Sigmoid colon (tissue), 7 donors: Measurements from ENCODE around the gene UTF1. TPM values are rescaled to one million over a fixed set of nuclear protein-coding genes. Genes with fewer than 3 reads are reported as not detected.
A peak's percentile ranks its signal among the peaks of the same experiment; 100 is the strongest.

Experiments used
- DNase-seq: peaks from one replicate; pipeline ENCODE4 v3.0.0-alpha.2; 2019
- H3K27ac ChIP-seq, 4 donors: fragments of 200-600 bp; sonication (generic); one replicate each; pipeline ENCODE4 v1.5.1; 2016 to 2019; ENCODE audit warnings: mild to moderate bottlenecking in 1 of 4
- H3K27me3 ChIP-seq, 3 donors: fragments of 200-600 bp; sonication (generic); one replicate each; pipeline ENCODE4 v1.5.1; 2019; ENCODE audit warnings: mild to moderate bottlenecking in 1 of 3
- H3K36me3 ChIP-seq, 4 donors: fragments of 200-600 bp; sonication (generic); one replicate each; pipeline ENCODE4 v1.5.1; 2016 to 2019
- H3K4me1 ChIP-seq, 4 donors: fragments of 200-600 bp; sonication (generic); one replicate each; pipeline ENCODE4 v1.5.1; 2017 to 2019
- H3K4me3 ChIP-seq, 4 donors: fragments of 200-600 bp; sonication (generic); one replicate each; pipeline ENCODE4 v1.5.1; 2017 to 2019; ENCODE audit warnings: mild to moderate bottlenecking in 2 of 4, moderate library complexity in 1 of 4
- H3K9me3 ChIP-seq, 4 donors: fragments of 200-600 bp in 3 of 4; sonication (generic) in 3 of 4; one replicate each; pipeline versions ENCODE4 v1.5.1 to v1.6.1; 2013 to 2019
- EP300 ChIP-seq, 4 donors: sonication (generic); formaldehyde crosslinking; IDR thresholded peaks; one replicate each; pipeline ENCODE4 v1.6.1; 2017; ENCODE audit warnings: antibody characterized with exemption in 4 of 4
- POLR2A ChIP-seq, 2 donors: fragments of 450-650 bp; IDR thresholded peaks; one replicate each; pipeline ENCODE4 v1.6.1; 2016; ENCODE audit warnings: antibody characterized with exemption in 2 of 2, mild to moderate bottlenecking in 2 of 2, moderate library complexity in 2 of 2
- POLR2AphosphoS5 ChIP-seq, 4 donors: sonication (generic); formaldehyde crosslinking; IDR thresholded peaks; one replicate each; pipeline ENCODE4 v1.6.1; 2017; ENCODE audit warnings: antibody characterized with exemption in 4 of 4
- WGBS, 2 donors: extraction: QIAGEN DNeasy Blood & Tissue Kit; methylation state at CpG; one replicate each; pipeline ENCODE4 v1.1.7; 2013; 5-methylcytosine and 5-hydroxymethylcytosine counted together
- intact Hi-C: fragments of 100-400 bp; cut with DNase I; formaldehyde crosslinking; loops from one replicate; pipeline ENCODE4 v1.15.1; 2023
- polyA plus RNA-seq, 3 donors: library from polyadenylated mRNA; stranded (reverse); fragments of 200-250 nt; gene quantifications; one replicate each; pipeline ENCODE4 v1.2.3, GENCODE V29; 2013
- total RNA-seq, 4 donors: library from RNA; depleted of rRNA; stranded (reverse); fragments of >200 nt; gene quantifications; one replicate each; pipeline ENCODE4 v1.1.0, GENCODE V29; 2016
- TF ChIP-seq, protein P1 (sequence below), 4 experiments: fragments of 450-650 bp in 3 of 4; fragments of 200-600 bp in 1 of 4; IDR thresholded peaks; one replicate each; pipeline ENCODE4 v1.5.1; 2016 to 2019; ENCODE audit warnings: antibody characterized with exemption in 4 of 4, mild to moderate bottlenecking in 3 of 4, moderate library complexity in 2 of 4
- donor health status: healthy with polysubstance abuse.
- donor health status: Bipolar disorder and iron deficiency.
- donor health status: healthy.

UTF1 gene
- total and polyA plus RNA-seq, 7 donors: not detected

DNA sequence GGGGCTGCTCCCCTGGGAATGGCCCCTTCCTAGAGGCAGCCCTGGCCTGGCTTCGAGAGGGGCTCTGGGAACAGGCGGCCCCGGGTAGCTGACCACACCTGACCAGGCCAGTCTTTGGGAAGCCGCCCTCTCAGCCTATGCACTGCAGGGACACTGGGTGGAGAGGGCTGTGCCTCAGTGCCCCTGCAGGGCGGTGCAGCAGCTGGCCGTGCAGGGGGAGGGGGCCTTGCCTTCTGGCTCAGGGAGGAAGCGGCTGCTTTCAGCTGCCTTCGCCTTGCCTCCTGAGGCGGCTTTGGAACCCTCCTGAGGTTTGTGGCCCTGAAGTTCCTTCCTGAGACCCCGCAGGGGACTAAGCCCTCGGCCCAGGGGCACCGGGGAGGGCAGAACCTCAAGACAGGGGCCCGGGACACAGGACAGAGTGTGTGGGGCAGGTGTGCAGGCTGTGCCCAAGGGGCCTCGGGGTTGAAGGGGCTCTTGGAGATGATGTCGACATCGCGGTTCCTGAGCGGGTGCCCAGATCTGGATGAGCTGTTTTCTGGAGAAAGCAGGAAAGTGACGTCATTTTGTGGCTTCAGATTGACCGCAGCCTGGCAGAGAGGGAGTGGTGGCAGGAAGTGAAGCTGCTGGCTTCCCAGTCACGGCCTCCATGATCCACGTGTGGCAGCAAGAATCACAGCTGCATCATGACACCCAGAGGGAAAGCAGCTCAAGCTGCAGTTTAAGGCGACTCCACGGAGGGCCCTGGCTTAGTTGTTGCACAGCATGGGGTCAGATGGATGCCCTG, 29.0 kb downstream of the UTF1 start:
- peak in 1 of 4 donors; percentile 58 for TF ChIP-seq EP300 (IDR thresholded peaks at IDR 0.05)
- TF ChIP-seq, protein P1, sequence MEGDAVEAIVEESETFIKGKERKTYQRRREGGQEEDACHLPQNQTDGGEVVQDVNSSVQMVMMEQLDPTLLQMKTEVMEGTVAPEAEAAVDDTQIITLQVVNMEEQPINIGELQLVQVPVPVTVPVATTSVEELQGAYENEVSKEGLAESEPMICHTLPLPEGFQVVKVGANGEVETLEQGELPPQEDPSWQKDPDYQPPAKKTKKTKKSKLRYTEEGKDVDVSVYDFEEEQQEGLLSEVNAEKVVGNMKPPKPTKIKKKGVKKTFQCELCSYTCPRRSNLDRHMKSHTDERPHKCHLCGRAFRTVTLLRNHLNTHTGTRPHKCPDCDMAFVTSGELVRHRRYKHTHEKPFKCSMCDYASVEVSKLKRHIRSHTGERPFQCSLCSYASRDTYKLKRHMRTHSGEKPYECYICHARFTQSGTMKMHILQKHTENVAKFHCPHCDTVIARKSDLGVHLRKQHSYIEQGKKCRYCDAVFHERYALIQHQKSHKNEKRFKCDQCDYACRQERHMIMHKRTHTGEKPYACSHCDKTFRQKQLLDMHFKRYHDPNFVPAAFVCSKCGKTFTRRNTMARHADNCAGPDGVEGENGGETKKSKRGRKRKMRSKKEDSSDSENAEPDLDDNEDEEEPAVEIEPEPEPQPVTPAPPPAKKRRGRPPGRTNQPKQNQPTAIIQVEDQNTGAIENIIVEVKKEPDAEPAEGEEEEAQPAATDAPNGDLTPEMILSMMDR (IDR thresholded peaks at IDR 0.05): no peak
- peak in 2 of 4 donors; percentile 24 to 74 for TF ChIP-seq POLR2AphosphoS5 (IDR thresholded peaks at IDR 0.05)
- peak; percentile 90 for DNase-seq
- no peak overlapping the region for H3K4me3 ChIP-seq
- H3K9me3 ChIP-seq: no peaks in the 10 kb centered on the region
- peaks cover 0 to 38% (median 27%) of the 10 kb centered on the region in 4 donors for H3K4me1 ChIP-seq
- H3K27ac ChIP-seq: peak overlapping the region; percentile 39 to 70 (median 57)
- no peaks in the 10 kb centered on the region for H3K36me3 ChIP-seq
- intact Hi-C loops: no loop called here
- peaks cover 0 to 9% (median 0%) of the 10 kb centered on the region in 3 donors for H3K27me3 ChIP-seq
- 42 to 76% methylated on average over 24 of the region's 24 CpGs for WGBS, 2 donors

DNA sequence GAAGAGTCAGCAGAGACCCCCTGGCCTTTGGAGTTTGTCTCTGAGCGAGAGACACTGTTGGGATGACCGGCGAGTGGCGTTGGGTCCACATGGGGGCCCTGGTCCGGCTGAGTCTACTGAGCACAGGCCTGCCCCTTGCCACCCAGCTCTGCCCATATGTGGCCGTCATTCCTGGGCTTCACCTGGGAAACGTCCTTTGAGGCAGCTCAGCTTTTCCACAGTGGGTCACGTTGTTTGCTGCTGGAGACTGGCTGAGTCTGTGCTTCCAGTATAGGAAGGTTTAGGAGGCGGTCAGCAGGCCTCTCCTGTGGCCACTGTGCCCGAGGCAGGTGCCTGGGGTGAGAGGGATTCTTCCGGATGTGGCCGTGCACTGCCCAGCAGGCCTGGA, 29.6 kb downstream of the UTF1 start:
- Histone ChIP-seq H3K4me1 (peaks cover 0 to 38% (median 27%) of the 10 kb centered on the region in 4 donors), H3K27ac (peak overlapping the region in 3 of 4 donors; percentile 52 to 70 (median 62)), H3K4me3 (no peak overlapping the region), H3K36me3 (no peaks in the 10 kb centered on the region), H3K9me3 (no peaks in the 10 kb centered on the region), H3K27me3 (peaks cover 0 to 9% (median 0%) of the 10 kb centered on the region in 3 donors)
- TF ChIP-seq, protein P1 (IDR thresholded peaks at IDR 0.05): no peak
- TF ChIP-seq EP300 (IDR thresholded peaks at IDR 0.05) (no peak), POLR2A (IDR thresholded peaks at IDR 0.05) (no peak), POLR2AphosphoS5 (IDR thresholded peaks at IDR 0.05) (no peak)
- WGBS, 2 donors: 76 to 82% methylated on average over 12 of the region's 12 CpGs
- DNase-seq: no peak
- intact Hi-C loops: no loop called here

DNA sequence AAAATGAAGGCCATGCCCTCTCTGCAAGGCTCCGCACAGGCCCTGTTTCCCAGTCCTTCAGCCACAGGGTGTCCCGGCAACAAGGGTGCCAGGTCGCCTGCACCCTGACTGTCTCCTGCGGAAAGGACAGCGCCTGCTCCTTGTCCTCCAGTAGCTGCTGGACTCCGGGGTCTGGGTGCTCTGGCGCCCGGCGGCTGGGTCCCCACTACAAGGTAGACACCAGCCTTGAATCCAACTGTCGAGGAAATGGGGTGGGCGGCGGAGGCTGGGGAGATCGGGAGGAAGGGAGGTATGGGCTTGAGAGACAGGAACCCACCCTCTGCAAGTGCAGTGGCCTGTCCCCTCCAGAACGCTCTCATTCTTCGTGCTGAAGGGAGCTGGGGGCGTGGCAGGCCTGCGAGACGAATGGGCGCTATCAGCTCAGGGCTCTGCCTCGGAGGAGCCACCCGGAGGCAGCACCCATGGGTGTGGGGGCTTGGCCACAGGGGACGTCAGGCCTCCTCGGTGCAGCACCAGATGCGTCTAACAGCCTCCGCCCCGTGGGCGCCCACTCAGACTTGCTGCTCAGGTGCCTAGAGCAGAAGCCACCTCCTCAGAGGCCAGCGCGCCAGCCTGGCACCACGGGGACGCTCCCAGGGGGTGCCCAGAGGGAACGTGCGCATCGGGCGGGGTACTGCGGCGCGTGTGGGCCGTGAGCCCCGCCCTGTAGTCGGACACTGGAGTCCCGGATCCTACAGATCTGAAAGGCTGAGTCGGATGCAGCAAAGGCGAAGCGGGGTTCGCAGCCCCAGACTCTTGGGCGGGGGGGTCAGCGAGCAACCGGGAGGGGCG, 31.1 kb downstream of the UTF1 start:
- TF ChIP-seq POLR2A (IDR thresholded peaks at IDR 0.05) (no peak), POLR2AphosphoS5 (IDR thresholded peaks at IDR 0.05) (no peak), EP300 (IDR thresholded peaks at IDR 0.05) (no peak)
- TF ChIP-seq, protein P1 (IDR thresholded peaks at IDR 0.05): no peak
- intact Hi-C loops: loop anchor here (1.0 to 5.0 kb wide), 2 partner anchors 47 to 116 kb away; partner anchors contain the start of genes PAOX, TUBGCP2 and ZNF511

DNA sequence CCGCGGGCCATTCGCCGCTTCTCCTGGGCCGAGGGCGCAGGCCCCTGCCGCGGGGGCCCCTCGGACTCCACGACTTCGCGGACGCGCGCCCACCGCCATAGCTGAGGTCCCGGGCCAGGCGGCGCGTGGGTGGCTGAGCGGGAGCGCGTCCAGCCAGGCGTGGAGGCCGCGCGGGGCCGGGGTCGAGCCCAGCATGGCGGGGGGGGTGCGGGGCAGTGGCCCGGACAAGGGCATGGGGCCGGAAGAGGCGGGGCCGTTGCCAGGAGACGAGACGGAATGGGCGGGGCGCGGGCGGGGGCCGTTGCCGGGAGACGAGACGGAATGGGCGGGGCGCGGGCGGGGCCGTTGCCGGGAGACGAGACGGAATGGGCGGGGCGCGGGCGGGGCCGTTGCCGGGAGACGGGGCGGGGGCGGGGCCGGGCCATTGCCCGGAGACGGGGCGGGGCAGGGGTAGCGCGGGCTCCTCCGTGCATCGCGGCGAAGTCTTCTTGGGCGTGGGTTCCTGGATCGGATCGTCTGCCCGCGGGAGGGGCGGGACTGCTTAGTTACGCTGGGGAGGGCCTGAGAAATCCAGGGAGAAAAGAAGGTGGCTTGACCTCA, 31.8 kb downstream of the UTF1 start:
- Histone ChIP-seq H3K4me3 (peak overlapping the region; percentile 73 to 99 (median 88)), H3K9me3 (no peaks in the 10 kb centered on the region), H3K27me3 (peaks cover 0 to 9% (median 0%) of the 10 kb centered on the region in 3 donors), H3K4me1 (peaks cover 0 to 38% (median 27%) of the 10 kb centered on the region in 4 donors), H3K36me3 (no peaks in the 10 kb centered on the region), H3K27ac (peak overlapping the region; percentile 87 to 95 (median 90))
- no peak for TF ChIP-seq POLR2A (IDR thresholded peaks at IDR 0.05)
- TF ChIP-seq POLR2AphosphoS5 (IDR thresholded peaks at IDR 0.05): peak in 1 of 4 donors; percentile 68
- peak; percentile 93 for DNase-seq
- intact Hi-C loops: loop anchor here (1.0 to 5.0 kb wide), 2 partner anchors 46 to 115 kb away; partner anchors contain the start of genes PAOX, TUBGCP2 and ZNF511
- WGBS, 2 donors: 1% methylated on average over 79 of the region's 79 CpGs

More for the DNA sequence above, 31.1 kb downstream of the UTF1 start:
- H3K4me1 ChIP-seq: peaks cover 0 to 38% (median 27%) of the 10 kb centered on the region in 4 donors
- DNase-seq: peak; percentile 82
- no peaks in the 10 kb centered on the region for H3K9me3 ChIP-seq
- peak overlapping the region; percentile 87 to 95 (median 90) for H3K27ac ChIP-seq
- H3K4me3 ChIP-seq: peak overlapping the region; percentile 73 to 99 (median 88)
- H3K36me3 ChIP-seq: no peaks in the 10 kb centered on the region
- H3K27me3 ChIP-seq: peaks cover 0 to 9% (median 0%) of the 10 kb centered on the region in 3 donors
- 16 to 22% methylated on average over 50 of the region's 50 CpGs for WGBS, 2 donors
